Endothelial cell of umbilical vein (primary cell): ENCODE results near the gene EML3. TPM values are rescaled to one million over a fixed set of nuclear protein-coding genes. Genes with fewer than 3 reads are reported as not detected.

Source experiments
- BruUV-seq: library from RNA; stranded (reverse); fragments of 400-500 nt; replicated peaks from 2 replicates; lab custom pipeline; 2021; lab: Mats Ljungman, UMichigan
- CTCF ChIA-PET: fragments of 300-600, 350-600 bp; sonication (Branson Sonifier 250); formaldehyde crosslinking; loops from one replicate; lab custom pipeline; 2021; ENCODE audit warnings: antibody characterized with exemption, inconsistent platforms; lab: Charles Lee
- POLR2A ChIA-PET: fragments of 300-600, 350-600 bp; sonication (Branson Sonifier 250); formaldehyde crosslinking; loops from one replicate; lab custom pipeline; 2021; ENCODE audit warnings: antibody characterized with exemption, inconsistent platforms; lab: Charles Lee
- DNase-seq: peaks from one replicate; pipeline ENCODE4 v3.0.0-alpha.2; 2011; ENCODE audit warnings: low read depth, low spot score
- FAIRE-seq: peaks from 2 replicates; lab custom pipeline; 2011; peaks lifted over from hg19 to GRCh38; lab: Jason Lieb, UNC
- H2AFZ ChIP-seq: 2 replicates; pipeline ENCODE4 v1.6.0; 2012; ENCODE audit warnings: low read depth, low read length, control low read depth, inconsistent platforms
- H3K27ac ChIP-seq: 2 replicates; pipeline ENCODE4 v1.5.1; 2011; ENCODE audit warnings: low read depth, mild to moderate bottlenecking, control low read depth, low read length, moderate library complexity; ENCODE audit not compliant: insufficient read depth
- H3K27me3 ChIP-seq, 2 experiments: 2 replicates each; pipeline versions ENCODE4 v1.6.0 to v1.6.1; 2011; ENCODE audit warnings: low read length in 2 of 2, mixed read lengths in 1 of 2; ENCODE audit not compliant: control insufficient read depth in 2 of 2, insufficient read depth in 2 of 2
- H3K36me3 ChIP-seq, 2 experiments: 2 replicates in 1 of 2; 3 replicates in 1 of 2; pipeline ENCODE4 v1.5.1; 2011; ENCODE audit warnings: low read length in 2 of 2, mild to moderate bottlenecking in 1 of 2, moderate library complexity in 1 of 2; ENCODE audit not compliant: control insufficient read depth in 2 of 2, insufficient read depth in 2 of 2; ENCODE audit errors: extremely low read depth in 1 of 2
- H3K4me1 ChIP-seq: 3 replicates; pipeline ENCODE4 v1.5.1; 2011; ENCODE audit warnings: mild to moderate bottlenecking, low read length; ENCODE audit not compliant: control insufficient read depth, insufficient read depth; ENCODE audit errors: extremely low read depth
- H3K4me2 ChIP-seq: 2 replicates; pipeline ENCODE4 v1.6.1; 2011; ENCODE audit warnings: low read length, control low read depth, mixed read lengths; ENCODE audit not compliant: insufficient read depth
- H3K4me3 ChIP-seq, 3 experiments: fragments of 200-600 bp in 1 of 3; sonication (generic), shearing (Covaris generic) in 1 of 3; replicated peaks in 1 of 3; 2 replicates each; pipeline ENCODE4 v1.5.1; 2011 to 2016; ENCODE audit warnings: control low read depth in 3 of 3, low read length in 3 of 3, mild to moderate bottlenecking in 2 of 3, inconsistent platforms in 1 of 3, low read depth in 1 of 3, moderate library complexity in 1 of 3; ENCODE audit not compliant: insufficient read depth in 1 of 3
- H3K79me2 ChIP-seq: 2 replicates; pipeline ENCODE4 v1.6.0; 2012; ENCODE audit warnings: low read length, inconsistent platforms; ENCODE audit not compliant: control insufficient read depth, insufficient read depth
- H3K9ac ChIP-seq: replicated peaks from 2 replicates; pipeline ENCODE3; 2011; ENCODE audit warnings: low read length, control low read depth; ENCODE audit not compliant: insufficient read depth; ENCODE audit errors: extremely low read depth
- H3K9me1 ChIP-seq: replicated peaks from 3 replicates; pipeline ENCODE4 v1.6.0; 2011; ENCODE audit warnings: mild to moderate bottlenecking, low read length; ENCODE audit not compliant: control insufficient read depth, insufficient read depth; ENCODE audit errors: extremely low read depth
- H3K9me3 ChIP-seq: replicated peaks from 2 replicates; pipeline ENCODE4 v1.5.1; 2012; ENCODE audit warnings: low read length, inconsistent platforms; ENCODE audit not compliant: control insufficient read depth, insufficient read depth
- H4K20me1 ChIP-seq: replicated peaks from 2 replicates; pipeline ENCODE3; 2011; ENCODE audit warnings: mild to moderate bottlenecking, low read length; ENCODE audit not compliant: control insufficient read depth, insufficient read depth; ENCODE audit errors: extremely low read depth
- CTCF ChIP-seq, 2 donors: IDR thresholded peaks; 1 replicate in 1 of 2; 2 replicates in 1 of 2; pipeline ENCODE4 v1.5.1; 2011; ENCODE audit warnings: low read length in 2 of 2, mild to moderate bottlenecking in 2 of 2, moderate library complexity in 2 of 2, control low read depth in 1 of 2, inconsistent platforms in 1 of 2, low read depth in 1 of 2; ENCODE audit not compliant: insufficient read depth in 1 of 2; ENCODE audit errors: extremely low read depth in 1 of 2
- EZH2 ChIP-seq: IDR thresholded peaks from 2 replicates; pipeline ENCODE4 v1.6.1; 2012; ENCODE audit warnings: borderline replicate concordance, low read depth, mild to moderate bottlenecking, moderate library complexity, low read length, inconsistent platforms; ENCODE audit not compliant: severe bottlenecking
- FOS ChIP-seq: IDR thresholded peaks from 2 replicates; pipeline ENCODE4 v1.6.1; 2011; ENCODE audit warnings: mild to moderate bottlenecking, low read length, moderate library complexity, borderline replicate concordance; ENCODE audit not compliant: insufficient read depth
- GATA2 ChIP-seq: IDR thresholded peaks from 2 replicates; pipeline ENCODE4 v1.7.0; 2011; ENCODE audit warnings: low read depth, mild to moderate bottlenecking, moderate library complexity, mixed read lengths, low read length; ENCODE audit not compliant: insufficient read length, insufficient read depth
- JUN ChIP-seq: IDR thresholded peaks from 2 replicates; pipeline ENCODE4 v1.6.1; 2011; ENCODE audit warnings: borderline replicate concordance, low read depth; ENCODE audit not compliant: insufficient read length, insufficient read depth
- MAX ChIP-seq: IDR thresholded peaks from 2 replicates; pipeline ENCODE4 v1.6.1; 2011; ENCODE audit not compliant: insufficient read depth, insufficient read length
- MYC ChIP-seq: IDR thresholded peaks from one replicate; pipeline ENCODE4 v1.6.1; 2011; ENCODE audit warnings: mild to moderate bottlenecking, low read depth, low read length
- POLR2A ChIP-seq: IDR thresholded peaks from 2 replicates; pipeline ENCODE4 v1.6.1; 2012; ENCODE audit warnings: low read depth, mild to moderate bottlenecking, control low read depth, low read length
- POLR2AphosphoS5 ChIP-seq: IDR thresholded peaks from 2 replicates; pipeline ENCODE4 v1.6.1; 2012; ENCODE audit warnings: low read depth, mild to moderate bottlenecking, control low read depth, low read length, moderate library complexity; ENCODE audit not compliant: insufficient read depth
- dilution Hi-C: fragments of 300-500 bp; cut with MboI; formaldehyde crosslinking; loops from one replicate; pipeline ENCODE4 v1.15.0; 2019; ENCODE audit warnings: low sequenced_read_pairs; ENCODE audit not compliant: extremely low pct_ligation_motif_present
- intact Hi-C: fragments of 100-400 bp; cut with micrococcal nuclease; formaldehyde crosslinking; loops from one replicate; pipeline ENCODE4 v1.10.0; 2022
- polyA plus RNA-seq, 4 experiments: library from polyadenylated mRNA; depleted of rRNA in 3 of 4; stranded (reverse) in 3 of 4; unstranded in 1 of 4; fragments of >200 nt; gene quantifications; 2 replicates each; pipeline versions ENCODE4 v1.2.1 to v1.2.3, GENCODE V29; 2011 to 2012; ENCODE audit warnings: missing spikeins in 1 of 4
- total RNA-seq: library from RNA; stranded (reverse); gene quantifications from 2 replicates; pipeline ENCODE4 v1.2.3, GENCODE V29; 2021

EML3 gene
- total and polyA plus RNA-seq, 2 donors (not counting 3 experiments of a cell fraction or from before 2014, with no cell fraction given), result 75.7 to 101 TPM

GRCh38 chr11:62559204-62559603 lies 53.4 kb downstream of the EML3 start:
- H4K20me1 ChIP-seq, result peaks cover 2% of the 10 kb centered on the region
- no TSS peak for BruUV-seq
- peaks cover 19 to 22% of the 10 kb centered on the region in 2 experiments for H3K36me3 ChIP-seq
- no peaks in the 10 kb centered on the region for H3K27me3 ChIP-seq
- TF ChIP-seq POLR2A (no peak), FOS (no peak), EZH2 (no peak), MYC (no peak), MAX (no peak), GATA2 (no peak), POLR2AphosphoS5 (no peak), JUN (no peak), CTCF (IDR thresholded peaks at IDR 0.05; ENCODE audit: extremely low read depth in 1 of 2, insufficient read depth in 1 of 2, low read depth in 1 of 2, low read length in 2 of 2) (no peak)
- H3K4me2 ChIP-seq, result no peak overlapping the region
- intact Hi-C loops, result no loop called here
- ChIA-PET CTCF (interaction anchor here (1.6 to 15.7 kb wide), 4 partner anchors 16 to 165 kb away, joined by 3 to 376 read pairs (median 130); partner anchors contain the start of gene AHNAK), POLR2A (interaction anchor here (2.0 kb wide), 1 partner anchor 15 kb away, joined by 7 read pairs; the partner anchor contains the start of gene EEF1G)
- no peak overlapping the region for H3K27ac ChIP-seq
- H3K79me2 ChIP-seq, result peaks cover 26% of the 10 kb centered on the region
- no peak overlapping the region for H2AFZ ChIP-seq
- dilution Hi-C loops, result no loop called here
- no peaks in the 10 kb centered on the region for H3K9me3 ChIP-seq
- H3K4me1 ChIP-seq, result peaks cover 47% of the 10 kb centered on the region
- DNase-seq (no peak), FAIRE-seq (no peak)
- no peak overlapping the region for H3K9ac ChIP-seq
- no peaks in the 10 kb centered on the region for H3K9me1 ChIP-seq
- no peak overlapping the region for H3K4me3 ChIP-seq
